A549 (cell line): Measurements from ENCODE around the gene FOXK1.

Experiments used
- BHLHE40 ChIP-seq: IDR thresholded peaks from 2 replicates; pipeline ENCODE4 v1.6.1; 2012; ENCODE audit warnings: low read depth, low read length, inconsistent platforms
- CHD2 ChIP-seq: fragments of 150-350 bp; IDR thresholded peaks from 2 replicates; pipeline ENCODE4 v1.6.1; 2014; ENCODE audit warnings: low read length; ENCODE audit not compliant: partially characterized antibody
- CTCF ChIP-seq: fragments of >200 bp; sonication (Bioruptor Twin); formaldehyde crosslinking; IDR thresholded peaks from 3 replicates; pipeline ENCODE4 v1.5.1; 2016
- EP300 ChIP-seq, 2 experiments: fragments of >200 bp; sonication (Bioruptor Twin); formaldehyde crosslinking; IDR thresholded peaks; 2 replicates in 1 of 2; 3 replicates in 1 of 2; pipeline ENCODE4 v1.6.1; 2016 to 2017
- HDAC2 ChIP-seq: fragments of 200-600 bp; sonication (generic); IDR thresholded peaks from 2 replicates; pipeline ENCODE4 v1.6.1; 2016
- PHF8 ChIP-seq: fragments of 200-600 bp; sonication (generic); IDR thresholded peaks from 2 replicates; pipeline ENCODE4 v1.6.1; 2016; ENCODE audit warnings: low read depth, mild to moderate bottlenecking, antibody characterized with exemption, moderate library complexity, borderline replicate concordance
- POLR2A ChIP-seq: IDR thresholded peaks from 2 replicates; pipeline ENCODE4 v1.6.1; 2012; ENCODE audit warnings: mild to moderate bottlenecking, low read length
- RCOR1 ChIP-seq: fragments of 150-350 bp; IDR thresholded peaks from 2 replicates; pipeline ENCODE4 v1.6.1; 2014; ENCODE audit warnings: antibody characterized with exemption, low read length, low read depth

GRCh38 chr7:4641091-4641666, 40.9 kb upstream of the FOXK1 start:
- no peak for TF ChIP-seq CTCF
- TF ChIP-seq HDAC2 = no peak
- no peak for TF ChIP-seq PHF8
- TF ChIP-seq RCOR1 = no peak
- peak; percentile 80; the same call in 1 of the 2 replicates for TF ChIP-seq POLR2A
- TF ChIP-seq BHLHE40 = no peak
- TF ChIP-seq EP300 (IDR thresholded peaks at IDR 0.05) = no peak
- no peak for TF ChIP-seq CHD2
